Astrocyte of the spinal cord (primary cell): ENCODE data around the gene FN1.

Experiments
- DNase-seq: peaks from one replicate; pipeline ENCODE4 v3.0.0; 2011; ENCODE audit warnings: low read depth, low spot score
- H3K4me3 ChIP-seq: 2 replicates; pipeline ENCODE4 v1.5.1; 2011; ENCODE audit warnings: low read depth, mild to moderate bottlenecking, low read length, moderate library complexity
- CTCF ChIP-seq: IDR thresholded peaks from 2 replicates; pipeline ENCODE4 v1.5.1; 2012; ENCODE audit warnings: low read depth, mild to moderate bottlenecking, low read length, inconsistent platforms
- in situ Hi-C: cut with HindIII; loops from 2 replicates; pipeline ENCODE4 v1.10.0; 2017; ENCODE audit warnings: low sequenced_read_pairs

The FN1 gene

GRCh38 chr2:215320679-215321078, 115.2 kb downstream of the FN1 start:
- in situ Hi-C loops: no loop called here

GRCh38 chr2:215320102-215320501, 115.8 kb downstream of the FN1 start:
- no peak for TF ChIP-seq CTCF
- in situ Hi-C loops: no loop called here
- H3K4me3 ChIP-seq: no peak overlapping the region
- DNase-seq: no peak

More at GRCh38 chr2:215320679-215321078, 115.2 kb downstream of the FN1 start:
- no peak for TF ChIP-seq CTCF
- DNase-seq: no peak
- no peak overlapping the region for H3K4me3 ChIP-seq

- DNase-seq: no peak
- H3K4me3 ChIP-seq: no peak overlapping the region
- in situ Hi-C loops: no loop called here
- no peak for TF ChIP-seq CTCF
Measured at GRCh38 chr2:215319500-215319899, 116.4 kb downstream of the FN1 start.

- no peak overlapping the region for H3K4me3 ChIP-seq
- in situ Hi-C loops: no loop called here
- DNase-seq: no peak
- TF ChIP-seq CTCF: no peak
Measured at GRCh38 chr2:215316336-215316735, 119.5 kb downstream of the FN1 start.

- in situ Hi-C loops: no loop called here
- H3K4me3 ChIP-seq: no peak overlapping the region
- TF ChIP-seq CTCF: no peak
- DNase-seq: no peak
Measured at GRCh38 chr2:215315301-215315700, 120.6 kb downstream of the FN1 start.

- no peak for DNase-seq
- in situ Hi-C loops: no loop called here
- no peak for TF ChIP-seq CTCF
- H3K4me3 ChIP-seq: no peak overlapping the region
Measured at GRCh38 chr2:215314896-215315295, 121.0 kb downstream of the FN1 start.

GRCh38 chr2:215313255-215313613, 122.6 kb downstream of the FN1 start:
- no peak for DNase-seq
- no peak for TF ChIP-seq CTCF
- in situ Hi-C loops: no loop called here
- H3K4me3 ChIP-seq: no peak overlapping the region
